ENCODE measurements around the gene RNU6-1.

GRCh38 chr15:67809866-67810265 lies 30.0 kb downstream of the RNU6-1 start:
- TF ChIP-seq CTCF (IDR thresholded peaks at IDR 0.05; ENCODE audit: low read length) (no peak), EZH2 (IDR thresholded peaks at IDR 0.05; ENCODE audit: borderline replicate concordance, low read length) (no peak)

All from OCI-LY1 (cell line).